Caco-2 (cell line): Measurements from ENCODE around the gene SLFN12L. TPM values are rescaled to one million over a fixed set of nuclear protein-coding genes. Genes with fewer than 3 reads are reported as not detected.
"Not testable (repeated sequence)": the region's sequence is repeated elsewhere in the genome, so short reads cannot be mapped to it uniquely, and the experiment has no call there.

Experiments
- BruUV-seq: library from RNA; stranded (reverse); fragments of 400-500 nt; replicated peaks from 2 replicates; lab custom pipeline; 2021; lab: Mats Ljungman, UMichigan
- CTCF ChIA-PET: fragments of 300-600 bp; sonication (Branson Sonifier 250); formaldehyde crosslinking; loops from one replicate; lab custom pipeline; 2022; ENCODE audit warnings: antibody characterized with exemption; lab: Charles Lee
- POLR2A ChIA-PET: fragments of 300-600 bp; sonication (Branson Sonifier 250); formaldehyde crosslinking; loops from one replicate; lab custom pipeline; 2022; ENCODE audit warnings: antibody characterized with exemption; lab: Charles Lee
- DNase-seq, 2 experiments: peaks; one replicate each; pipeline versions ENCODE4 v3.0.0 to v3.0.0-alpha.2; 2020 to 2022
- H3K27me3 ChIP-seq: replicated peaks from 2 replicates; pipeline ENCODE4 v1.6.0; 2011; ENCODE audit warnings: low read length; ENCODE audit not compliant: control insufficient read depth, insufficient read depth
- H3K36me3 ChIP-seq: 2 replicates; pipeline ENCODE4 v1.5.1; 2011; ENCODE audit warnings: low read length; ENCODE audit not compliant: control insufficient read depth, insufficient read depth
- H3K4me1 ChIP-seq: fragments of 250-450 bp; sonication (Bioruptor Pico); 2 replicates; pipeline ENCODE4 v1.5.1; 2020; ENCODE audit warnings: mild to moderate bottlenecking
- H3K4me3 ChIP-seq: 2 replicates; pipeline ENCODE4 v1.5.1; 2011; ENCODE audit warnings: low read depth, mild to moderate bottlenecking, control low read depth, low read length
- H3K9me3 ChIP-seq: fragments of 250-450 bp; sonication (Bioruptor Pico); 2 replicates; pipeline ENCODE4 v1.5.1; 2020; ENCODE audit warnings: mild to moderate bottlenecking, moderate library complexity
- H3K27ac Mint-ChIP-seq: one replicate; pipeline ENCODE4 v1.8.0; 2022; ENCODE audit warnings: mixed read lengths; ENCODE audit not compliant: unreplicated experiment
- H3K27me3 Mint-ChIP-seq: one replicate; pipeline ENCODE4 v1.8.0; 2022; ENCODE audit warnings: mixed read lengths; ENCODE audit not compliant: insufficient read depth, unreplicated experiment
- H3K36me3 Mint-ChIP-seq: one replicate; pipeline ENCODE4 v1.8.0; 2022; ENCODE audit warnings: mild to moderate bottlenecking, mixed read lengths; ENCODE audit not compliant: insufficient read depth, unreplicated experiment
- H3K4me1 Mint-ChIP-seq: one replicate; pipeline ENCODE4 v1.8.0; 2022; ENCODE audit warnings: low read depth, mixed read lengths; ENCODE audit not compliant: unreplicated experiment
- H3K4me3 Mint-ChIP-seq: one replicate; pipeline ENCODE4 v1.8.0; 2022; ENCODE audit warnings: mild to moderate bottlenecking, moderate library complexity, mixed read lengths; ENCODE audit not compliant: unreplicated experiment
- H3K9me3 Mint-ChIP-seq: one replicate; pipeline ENCODE4 v1.8.0; 2022; ENCODE audit warnings: mixed read lengths; ENCODE audit not compliant: unreplicated experiment
- CTCF ChIP-seq, 2 experiments: fragments of 200-600 bp in 1 of 2; IDR thresholded peaks; 1 replicate in 1 of 2; 2 replicates in 1 of 2; pipeline versions ENCODE4 v1.5.1 to v1.8.0; 2011 to 2022; ENCODE audit warnings: antibody characterized with exemption in 1 of 2, control low read depth in 1 of 2, inconsistent platforms in 1 of 2, low read depth in 1 of 2, low read length in 1 of 2, mild to moderate bottlenecking in 1 of 2, moderate library complexity in 1 of 2; ENCODE audit not compliant: insufficient read depth in 1 of 2, severe bottlenecking in 1 of 2, unreplicated experiment in 1 of 2
- intact Hi-C: fragments of 100-400 bp; cut with micrococcal nuclease; formaldehyde crosslinking; loops from one replicate; pipeline ENCODE4 v1.10.0; 2022; ENCODE audit not compliant: unreplicated experiment
- total RNA-seq: library from RNA; stranded (reverse); gene quantifications from 2 replicates; pipeline ENCODE4 v1.2.3, GENCODE V29; 2022

Gene SLFN12L
- total RNA-seq, 1 experiment from 2014 or later, result not detected

GRCh38 chr17:35515027-35515426 is 22.5 kb downstream of the SLFN12L start:
- Histone ChIP-seq H3K4me3 (no peak overlapping the region), H3K36me3 (no peaks in the 10 kb centered on the region), H3K27me3 (no peaks in the 10 kb centered on the region), H3K9me3 (no peaks in the 10 kb centered on the region), H3K4me1 (peaks cover 9% of the 10 kb centered on the region)
- intact Hi-C loops, result no loop called here
- H3K4me3 Mint-ChIP-seq, result no peak overlapping the region
- DNase-seq, result no peak
- H3K4me1 Mint-ChIP-seq, result peaks cover 6% of the 10 kb centered on the region
- no peak overlapping the region for H3K27ac Mint-ChIP-seq
- no peak for TF ChIP-seq CTCF (IDR thresholded peaks at IDR 0.05; ENCODE audit: insufficient read depth in 1 of 2, low read depth in 1 of 2, low read length in 1 of 2, severe bottlenecking in 1 of 2, unreplicated experiment in 1 of 2)
- no TSS peak for BruUV-seq
- ChIA-PET CTCF (interaction anchor here (0.7 kb wide), 1 partner anchor 295 kb away, joined by 4 read pairs; no protein-coding TSS in a partner anchor), POLR2A (no interaction called here)
- peaks cover 24% of the 10 kb centered on the region for H3K27me3 Mint-ChIP-seq
- H3K9me3 Mint-ChIP-seq, result peaks cover 7% of the 10 kb centered on the region
- no peaks in the 10 kb centered on the region for H3K36me3 Mint-ChIP-seq

DNA sequence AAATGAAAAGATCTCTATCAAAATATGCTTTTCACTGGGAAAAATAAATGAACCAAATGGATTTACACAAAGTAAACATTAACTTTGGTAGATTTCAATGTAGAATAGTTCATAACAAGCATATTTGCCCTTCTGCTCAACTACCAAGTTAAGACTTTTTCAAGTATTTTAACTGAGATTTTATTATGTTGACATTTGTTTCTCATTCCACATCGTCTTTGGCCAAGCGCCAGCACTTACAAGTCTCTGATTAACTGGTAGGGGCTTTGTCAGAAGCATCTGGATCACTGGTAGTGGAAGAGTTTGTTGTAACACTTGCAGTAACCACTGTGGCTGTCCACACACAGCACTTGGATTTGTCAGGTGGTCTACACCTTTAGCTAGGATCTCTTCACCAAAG is 22.9 kb downstream of the SLFN12L start:
- ChIA-PET CTCF (no interaction called here), POLR2A (no interaction called here)
- H3K27me3 Mint-ChIP-seq, result peaks cover 24% of the 10 kb centered on the region
- BruUV-seq, result no TSS peak
- H3K27ac Mint-ChIP-seq, result no peak overlapping the region
- Histone ChIP-seq H3K36me3 (no peaks in the 10 kb centered on the region), H3K9me3 (no peaks in the 10 kb centered on the region), H3K27me3 (no peaks in the 10 kb centered on the region), H3K4me1 (peaks cover 4% of the 10 kb centered on the region), H3K4me3 (no peak overlapping the region)
- DNase-seq, result no peak
- TF ChIP-seq CTCF (IDR thresholded peaks at IDR 0.05; ENCODE audit: insufficient read depth in 1 of 2, low read depth in 1 of 2, low read length in 1 of 2, severe bottlenecking in 1 of 2, unreplicated experiment in 1 of 2), result no peak
- H3K4me3 Mint-ChIP-seq, result no peak overlapping the region
- peaks cover 10% of the 10 kb centered on the region for H3K9me3 Mint-ChIP-seq
- intact Hi-C loops, result no loop called here
- H3K4me1 Mint-ChIP-seq, result peaks cover 1% of the 10 kb centered on the region
- H3K36me3 Mint-ChIP-seq, result no peaks in the 10 kb centered on the region

- Mint-ChIP-seq H3K27ac (no peak overlapping the region), H3K4me1 (no peaks in the 10 kb centered on the region), H3K9me3 (peaks cover 21% of the 10 kb centered on the region), H3K4me3 (no peak overlapping the region), H3K27me3 (peaks cover 15% of the 10 kb centered on the region), H3K36me3 (no peaks in the 10 kb centered on the region)
- no peak for DNase-seq
- ChIA-PET POLR2A (no interaction called here), CTCF (no interaction called here)
- Histone ChIP-seq H3K4me1 (no peaks in the 10 kb centered on the region), H3K27me3 (no peaks in the 10 kb centered on the region), H3K36me3 (no peaks in the 10 kb centered on the region), H3K9me3 (peaks cover 11% of the 10 kb centered on the region; the same call in 1 of the 2 replicates), H3K4me3 (no peak overlapping the region)
- no TSS peak for BruUV-seq
- intact Hi-C loops, result no loop called here
- TF ChIP-seq CTCF (IDR thresholded peaks at IDR 0.05; ENCODE audit: insufficient read depth in 1 of 2, low read depth in 1 of 2, low read length in 1 of 2, severe bottlenecking in 1 of 2, unreplicated experiment in 1 of 2), result no peak
These were observed 27.4 kb downstream of the SLFN12L start for GRCh38 chr17:35510052-35510451.

DNA sequence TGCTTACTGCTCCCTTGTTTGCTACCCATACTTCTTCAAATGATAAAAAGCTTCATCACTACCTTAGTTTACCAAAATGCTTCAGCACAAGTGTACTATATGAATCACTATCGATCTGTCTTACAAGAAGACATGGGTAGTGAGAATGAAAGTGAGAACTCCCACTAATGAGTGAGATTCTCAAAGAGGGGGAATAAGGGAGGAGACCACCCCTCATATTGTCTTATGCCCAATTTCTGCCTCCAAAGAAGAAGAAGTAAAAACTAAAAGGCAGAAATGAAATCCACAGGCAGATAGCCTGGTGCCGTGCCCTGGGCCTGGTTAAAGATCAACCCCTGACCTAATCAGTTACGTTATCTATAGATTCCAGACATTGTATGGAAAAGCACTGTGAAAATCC is 29.8 kb downstream of the SLFN12L start:
- H3K4me3 ChIP-seq, H3K36me3 ChIP-seq, POLR2A ChIA-PET, intact Hi-C loops, H3K4me3 Mint-ChIP-seq, H3K27me3 ChIP-seq, DNase-seq, H3K4me1 ChIP-seq, H3K27ac Mint-ChIP-seq, BruUV-seq, CTCF ChIA-PET, H3K36me3 Mint-ChIP-seq, H3K4me1 Mint-ChIP-seq: not testable (repeated sequence)
- peaks cover 15% of the 10 kb centered on the region; the same call in 1 of the 2 replicates for H3K9me3 ChIP-seq
- H3K9me3 Mint-ChIP-seq, result peaks cover 21% of the 10 kb centered on the region
- H3K27me3 Mint-ChIP-seq, result peaks cover 15% of the 10 kb centered on the region
